Measurements from ENCODE around the gene RGMA.

GRCh38 chr15:93042691-93043378 is 46.2 kb downstream of the RGMA start:
- TF ChIP-seq EZH2phosphoT487 (IDR thresholded peaks at IDR 0.05; ENCODE audit: borderline replicate concordance, low read depth, low read length), result no peak
- TF ChIP-seq CTCF (conservative IDR thresholded peaks at IDR 0.05; ENCODE audit: low read length), result no peak

Data from OCI-LY7 (cell line).